Stimulated activated CD8-positive, alpha-beta memory T cell treated with anti-CD3 and anti-CD28 coated beads, Interleukin-2, amount 100 ng/mL, for 1 hour (primary cell): ENCODE results near the gene POLR2L.

Source experiments
- DNase-seq, 2 donors: peaks; one replicate each; pipeline ENCODE4 v3.0.0-alpha.2; 2020; ENCODE audit warnings: low read depth in 2 of 2

The POLR2L gene

GRCh38 chr11:868802-869201 lies 26.5 kb upstream of the POLR2L start:
- no peak for DNase-seq

GRCh38 chr11:868394-868793 lies 26.1 kb upstream of the POLR2L start:
- no peak for DNase-seq

GRCh38 chr11:867856-868358 lies 25.6 kb upstream of the POLR2L start:
- DNase-seq, result no peak

- no peak for DNase-seq
Observed at GRCh38 chr11:866481-866880, 24.2 kb upstream of the POLR2L start.

- no peak for DNase-seq
Observed at GRCh38 chr11:865462-866430, 23.4 kb upstream of the POLR2L start.

GRCh38 chr11:864898-865297 lies 22.6 kb upstream of the POLR2L start:
- no peak for DNase-seq

- DNase-seq, result no peak
Observed at GRCh38 chr11:863910-864827, 21.8 kb upstream of the POLR2L start.

GRCh38 chr11:863023-863909 lies 20.9 kb upstream of the POLR2L start:
- no peak for DNase-seq

GRCh38 chr11:862696-863022 lies 20.3 kb upstream of the POLR2L start:
- no peak for DNase-seq

- no peak for DNase-seq
Observed at GRCh38 chr11:862081-862661, 19.8 kb upstream of the POLR2L start.

- DNase-seq, result no peak
Observed at GRCh38 chr11:861105-861479, 18.8 kb upstream of the POLR2L start.

GRCh38 chr11:860234-861104 lies 18.1 kb upstream of the POLR2L start:
- no peak for DNase-seq

- no peak for DNase-seq
Observed at GRCh38 chr11:859394-860131, 17.2 kb upstream of the POLR2L start.

- no peak for DNase-seq
Observed at GRCh38 chr11:858762-859339, 16.5 kb upstream of the POLR2L start.

- no peak for DNase-seq
Observed at GRCh38 chr11:858053-858761, 15.9 kb upstream of the POLR2L start.

GRCh38 chr11:856397-856796 lies 14.1 kb upstream of the POLR2L start:
- DNase-seq, result no peak

GRCh38 chr11:855796-856195 lies 13.5 kb upstream of the POLR2L start:
- no peak for DNase-seq

GRCh38 chr11:855330-855674 lies 13.0 kb upstream of the POLR2L start:
- DNase-seq, result no peak
